Erythroblast (primary cell): ENCODE measurements around the gene SCFD2.

Experiments used
- GATA1 ChIP-seq: IDR thresholded peaks from 2 replicates; pipeline ENCODE4 v1.6.1; 2011; ENCODE audit warnings: low read depth, mild to moderate bottlenecking, control low read depth, low read length, moderate library complexity
- POLR2A ChIP-seq: IDR thresholded peaks from 2 replicates; pipeline ENCODE4 v1.6.1; 2011; ENCODE audit warnings: mild to moderate bottlenecking, low read length

- TF ChIP-seq POLR2A (no peak), GATA1 (no peak)
Observed at GRCh38 chr4:52824603-52825459, 541.0 kb downstream of the SCFD2 start.
